GM21367 (cell line): Measurements from ENCODE around the gene RAF1.
"Not testable (repeated sequence)": the region's sequence is repeated elsewhere in the genome, so short reads cannot be mapped to it uniquely, and the experiment has no call there.

Experiments used
- ATAC-seq: cut with Tn5 transposase; IDR thresholded peaks from one replicate; pipeline ENCODE4 v1.9.1; 2021; ENCODE audit not compliant: unreplicated experiment

RAF1 gene

GRCh38 chr3:12663936-12664908, at the start of gene RAF1:
TSS of gene RAF1 (minus strand) at chr3:12664117. CDS start at chr3:12618721, 45,396 bp downstream.
- peak; percentile 86 for ATAC-seq

GRCh38 chr3:12710062-12710461, 46.1 kb upstream of the RAF1 start:
- no peak for ATAC-seq

GRCh38 chr3:12709334-12709733, 45.4 kb upstream of the RAF1 start:
- no peak for ATAC-seq

- no peak for ATAC-seq
Observed at GRCh38 chr3:12708584-12709192, 44.8 kb upstream of the RAF1 start.

GRCh38 chr3:12707449-12707848, 43.5 kb upstream of the RAF1 start:
- ATAC-seq = no peak

GRCh38 chr3:12706504-12707253, 42.8 kb upstream of the RAF1 start:
- peak; percentile 95 for ATAC-seq

GRCh38 chr3:12705981-12706380, 42.1 kb upstream of the RAF1 start:
- ATAC-seq = no peak

GRCh38 chr3:12705374-12705926, 41.5 kb upstream of the RAF1 start:
- ATAC-seq = no peak

GRCh38 chr3:12702501-12702900, 38.6 kb upstream of the RAF1 start:
- no peak for ATAC-seq

GRCh38 chr3:12701601-12702000, 37.7 kb upstream of the RAF1 start:
- not testable (repeated sequence) for ATAC-seq

- no peak for ATAC-seq
Observed at GRCh38 chr3:12700800-12701199, 36.9 kb upstream of the RAF1 start.

GRCh38 chr3:12695916-12696315, 32.0 kb upstream of the RAF1 start:
- ATAC-seq = no peak

GRCh38 chr3:12695112-12695511, 31.2 kb upstream of the RAF1 start:
- ATAC-seq = no peak

- ATAC-seq = no peak
Observed at GRCh38 chr3:12692444-12692843, 28.5 kb upstream of the RAF1 start.

- ATAC-seq = no peak
Observed at GRCh38 chr3:12689997-12690711, 26.2 kb upstream of the RAF1 start.

- ATAC-seq = no peak
Observed at GRCh38 chr3:12687948-12688347, 24.0 kb upstream of the RAF1 start.

- ATAC-seq = no peak
Observed at GRCh38 chr3:12686096-12686495, 22.2 kb upstream of the RAF1 start.

GRCh38 chr3:12681943-12682390, 18.1 kb upstream of the RAF1 start:
- ATAC-seq = no peak

- no peak for ATAC-seq
Observed at GRCh38 chr3:12681089-12681942, 17.4 kb upstream of the RAF1 start.

GRCh38 chr3:12679468-12679867, 15.6 kb upstream of the RAF1 start:
- ATAC-seq = no peak
